ENCODE results near the gene CFAP68. TPM values are rescaled to one million over a fixed set of nuclear protein-coding genes. Genes with fewer than 3 reads are reported as not detected.

Gene CFAP68
- total and polyA plus RNA-seq, 10 of the 15 experiments (the other 5 are each of a cell fraction or from before 2014, with no cell fraction given) = 35.7 to 84.4 (median 64.1) TPM

- 6% methylated on average over 1 of the region's 1 CpG for WGBS (ENCODE audit: insufficient coverage, insufficient replicate concordance, low lambda C conversion rate, missing lambda C conversion rate)
- H2AFZ ChIP-seq (ENCODE audit: control insufficient read depth, low read depth, low read length) = no peak overlapping the region
- POLR2A ChIA-PET = interaction anchor here (0.9 kb wide), 1 partner anchor 48 kb away, joined by 3 read pairs; no protein-coding TSS in a partner anchor
- TF ChIP-seq EED (IDR thresholded peaks at IDR 0.05; ENCODE audit: low read depth) = no peak
- no peak for TF ChIP-seq EZH2 (IDR thresholded peaks at IDR 0.05; ENCODE audit: borderline replicate concordance, control insufficient read depth, low read depth, low read length)
- TF ChIP-seq SRF (IDR thresholded peaks at IDR 0.05; ENCODE audit: low read depth in 2 of 2, low read length in 2 of 2) = no peak
- TF ChIP-seq USF2 (IDR thresholded peaks at IDR 0.05; ENCODE audit: borderline replicate concordance, low read depth, low read length) = no peak
- TF ChIP-seq MEF2B (IDR thresholded peaks at IDR 0.05; ENCODE audit: partially characterized antibody, poor library complexity, severe bottlenecking) = no peak
- TF ChIP-seq SMAD1 (IDR thresholded peaks at IDR 0.05; ENCODE audit: low read depth, partially characterized antibody) = no peak
- TF ChIP-seq IRF4 (IDR thresholded peaks at IDR 0.05; ENCODE audit: low read depth, low read length) = no peak
- TF ChIP-seq E2F4 (IDR thresholded peaks at IDR 0.05; ENCODE audit: low read depth, low read length) = no peak
- TF ChIP-seq PML (IDR thresholded peaks at IDR 0.05; ENCODE audit: low read length) = no peak
- TF ChIP-seq SMARCA5 (IDR thresholded peaks at IDR 0.05) = no peak
- no peak for TF ChIP-seq SUPT20H (IDR thresholded peaks at IDR 0.05; ENCODE audit: borderline replicate concordance, control insufficient read depth, low read depth, low read length)
- no peak for TF ChIP-seq CEBPZ (IDR thresholded peaks at IDR 0.05; ENCODE audit: low read depth, low read length)
- no peak for TF ChIP-seq ZBED1 (IDR thresholded peaks at IDR 0.05; ENCODE audit: borderline replicate concordance)
- TF ChIP-seq TCF3 (IDR thresholded peaks at IDR 0.05; ENCODE audit: borderline replicate concordance, insufficient read depth, low read depth, low read length) = no peak
- no peak for TF ChIP-seq BRCA1 (IDR thresholded peaks at IDR 0.05; ENCODE audit: low read depth, low read length)
- TF ChIP-seq PAX5 (IDR thresholded peaks at IDR 0.05; ENCODE audit: borderline replicate concordance, low read depth, low read length) = no peak
- no peak for TF ChIP-seq GATAD2B (conservative IDR thresholded peaks at IDR 0.05; ENCODE audit: low read depth)
- no peak for TF ChIP-seq SREBF1 (IDR thresholded peaks at IDR 0.05; ENCODE audit: low read length)
- no peak for TF ChIP-seq CREB1 (IDR thresholded peaks at IDR 0.05; ENCODE audit: low read depth)
- no peak for TF ChIP-seq POLR2AphosphoS5 (IDR thresholded peaks at IDR 0.05; ENCODE audit: low read length)
- SMC1A ChIA-PET (ENCODE audit: uncharacterized antibody, unreplicated experiment) = interaction anchor here (0.6 to 4.5 kb wide), 6 partner anchors 25 to 285 kb away, joined by 3 to 30 read pairs (median 3); partner anchors contain the start of gene BCO2
- no peaks in the 10 kb centered on the region for H4K20me1 ChIP-seq (ENCODE audit: control insufficient read depth, insufficient read depth)
- H3K9ac ChIP-seq (ENCODE audit: control insufficient read depth, insufficient read depth, low read length) = no peak overlapping the region
- H3K4me3 ChIP-seq = no peak overlapping the region
- no peaks in the 10 kb centered on the region for H3K9me3 ChIP-seq (replicated peaks; ENCODE audit: control insufficient read depth, insufficient read depth, low read length)
- peaks cover 18% of the 10 kb centered on the region for H3K4me1 ChIP-seq (ENCODE audit: control insufficient read depth, insufficient read depth, low read length)
- intact Hi-C loops (cut with micrococcal nuclease; ENCODE audit: unreplicated experiment) = loop anchor here (2.0 to 10.0 kb wide), 3 partner anchors 49 to 347 kb away; partner anchors contain the start of gene BCO2
- H3K27me3 ChIP-seq (replicated peaks in 1 of 2; ENCODE audit: control insufficient read depth in 2 of 2, insufficient read depth in 2 of 2, low read length in 1 of 2) = 0 out of 4 replicates have a peak, but pooled peaks cover 0 to 1% of the 10 kb centered on the region in 2 experiments
- H3K27ac ChIP-seq (ENCODE audit: control insufficient read depth, insufficient read depth) = no peak overlapping the region
- in situ Hi-C loops (cut with MboI) = loop anchor here (10.0 kb wide), 1 partner anchor 341 kb away; no protein-coding TSS in a partner anchor
- CTCF ChIA-PET = interaction anchor here (0.8 to 9.2 kb wide), 6 partner anchors 11 to 346 kb away, joined by 3 to 180 read pairs (median 6); partner anchors contain the start of gene BCO2
- H3K4me2 ChIP-seq (ENCODE audit: control insufficient read depth, insufficient read depth) = no peak overlapping the region
- RAD21 ChIA-PET (ENCODE audit: unreplicated experiment) = interaction anchor here (1.1 to 10.8 kb wide), 2 partner anchors 46 to 63 kb away, joined by 3 to 109 read pairs; partner anchors contain the start of gene ALG9
- no peak for FAIRE-seq
- no peaks in the 10 kb centered on the region for H3K79me2 ChIP-seq (ENCODE audit: control insufficient read depth, insufficient read depth, low read length)
- DNase-seq (ENCODE audit: low read depth, low spot score) = no peak
- H3K36me3 ChIP-seq (ENCODE audit: control insufficient read depth in 2 of 2, insufficient read depth in 2 of 2, low read length in 1 of 2) = no peaks in the 10 kb centered on the region
- no TSS peak for BruUV-seq (replicated peaks)
- ATAC-seq = no peak
Measured at GRCh38 chr11:111933872-111934271, 54.5 kb downstream of the CFAP68 start.
